GM18502 (cell line): ENCODE measurements around the gene HDGFL3.
"Not testable (repeated sequence)": the region's sequence is repeated elsewhere in the genome, so short reads cannot be mapped to it uniquely, and the experiment has no call there.

ENCODE experiments used
- ATAC-seq: cut with Tn5 transposase; IDR thresholded peaks from one replicate; pipeline ENCODE4 v1.9.1; 2021; ENCODE audit warnings: mild to moderate bottlenecking; ENCODE audit not compliant: unreplicated experiment, poor library complexity

Gene HDGFL3

GRCh38 chr15:83207660-83208366, at the start of gene HDGFL3:
Gene HDGFL3, minus strand, starts transcription at chr15:83207823. Its CDS starts 409 bp downstream, at chr15:83207414.
- ATAC-seq, result peak; percentile 40

- ATAC-seq, result no peak
Measured at GRCh38 chr15:83250781-83251180, 43.2 kb upstream of the HDGFL3 start.

GRCh38 chr15:83249030-83249343, 41.4 kb upstream of the HDGFL3 start:
- no peak for ATAC-seq

- ATAC-seq, result no peak
Measured at GRCh38 chr15:83248151-83249029, 40.8 kb upstream of the HDGFL3 start.

- no peak for ATAC-seq
Measured at GRCh38 chr15:83243634-83244033, 36.0 kb upstream of the HDGFL3 start.

- no peak for ATAC-seq
Measured at GRCh38 chr15:83230242-83230641, 22.6 kb upstream of the HDGFL3 start.

GRCh38 chr15:83225449-83225848, 17.8 kb upstream of the HDGFL3 start:
- no peak for ATAC-seq

GRCh38 chr15:83221781-83222180, 14.2 kb upstream of the HDGFL3 start:
- ATAC-seq, result not testable (repeated sequence)

GRCh38 chr15:83219026-83219425, 11.4 kb upstream of the HDGFL3 start:
- ATAC-seq, result no peak

GRCh38 chr15:83215306-83215705, 7.7 kb upstream of the HDGFL3 start:
- no peak for ATAC-seq

GRCh38 chr15:83210619-83211018, 3.0 kb upstream of the HDGFL3 start:
- no peak for ATAC-seq

- no peak for ATAC-seq
Measured at GRCh38 chr15:83209333-83209732, 1.7 kb upstream of the HDGFL3 start.

GRCh38 chr15:83208367-83208661, 691 bp upstream of the HDGFL3 start:
- no peak for ATAC-seq

GRCh38 chr15:83207009-83207659, 489 bp downstream of the HDGFL3 start:
- peak; percentile 36 for ATAC-seq

GRCh38 chr15:83206526-83207008, 1.1 kb downstream of the HDGFL3 start:
- ATAC-seq, result no peak

GRCh38 chr15:83205725-83206324, 1.8 kb downstream of the HDGFL3 start:
- no peak for ATAC-seq

- no peak for ATAC-seq
Measured at GRCh38 chr15:83204697-83205096, 2.9 kb downstream of the HDGFL3 start.

GRCh38 chr15:83203543-83203942, 4.1 kb downstream of the HDGFL3 start:
- ATAC-seq, result no peak

- ATAC-seq, result no peak
Measured at GRCh38 chr15:83200589-83200988, 7.0 kb downstream of the HDGFL3 start.

- ATAC-seq, result no peak
Measured at GRCh38 chr15:83200162-83200561, 7.5 kb downstream of the HDGFL3 start.

GRCh38 chr15:83199288-83199687, 8.3 kb downstream of the HDGFL3 start:
- ATAC-seq, result peak; percentile 83
